ENCODE data around the gene ENOX1. TPM values are rescaled to one million over a fixed set of nuclear protein-coding genes. Genes with fewer than 3 reads are reported as not detected.

ENOX1 gene
- total RNA-seq, 1 donor from 2014 or later: 2.0 TPM

GRCh38 chr13:43763143-43763759, 23.5 kb downstream of the ENOX1 start:
- H3K9me3 Mint-ChIP-seq (ENCODE audit: low read depth): no peaks in the 10 kb centered on the region
- H3K4me1 Mint-ChIP-seq (ENCODE audit: low read depth): peaks cover 14% of the 10 kb centered on the region
- no peak overlapping the region for H3K27ac Mint-ChIP-seq (ENCODE audit: unreplicated experiment)
- no peak for DNase-seq (ENCODE audit: low spot score)
- no peak for TF ChIP-seq CTCF (IDR thresholded peaks at IDR 0.05)
- peaks cover 2% of the 10 kb centered on the region for H3K27me3 Mint-ChIP-seq (ENCODE audit: low read depth)
- H3K36me3 Mint-ChIP-seq (ENCODE audit: low read depth): no peaks in the 10 kb centered on the region
- H3K4me3 Mint-ChIP-seq (ENCODE audit: unreplicated experiment): no peak overlapping the region

GRCh38 chr13:43761616-43762315, 25.0 kb downstream of the ENOX1 start:
- no peaks in the 10 kb centered on the region for H3K9me3 Mint-ChIP-seq (ENCODE audit: low read depth)
- no peak for DNase-seq (ENCODE audit: low spot score)
- peaks cover 5% of the 10 kb centered on the region for H3K4me1 Mint-ChIP-seq (ENCODE audit: low read depth)
- no peak overlapping the region for H3K27ac Mint-ChIP-seq (ENCODE audit: unreplicated experiment)
- TF ChIP-seq CTCF (IDR thresholded peaks at IDR 0.05): no peak
- no peaks in the 10 kb centered on the region for H3K36me3 Mint-ChIP-seq (ENCODE audit: low read depth)
- H3K27me3 Mint-ChIP-seq (ENCODE audit: low read depth): peaks cover 2% of the 10 kb centered on the region
- H3K4me3 Mint-ChIP-seq (ENCODE audit: unreplicated experiment): no peak overlapping the region

- TF ChIP-seq CTCF (IDR thresholded peaks at IDR 0.05): no peak
- DNase-seq (ENCODE audit: low spot score): no peak
- no peaks in the 10 kb centered on the region for H3K9me3 Mint-ChIP-seq (ENCODE audit: low read depth)
- H3K4me3 Mint-ChIP-seq (ENCODE audit: unreplicated experiment): no peak overlapping the region
- H3K27me3 Mint-ChIP-seq (ENCODE audit: low read depth): peaks cover 1% of the 10 kb centered on the region
- H3K36me3 Mint-ChIP-seq (ENCODE audit: low read depth): no peaks in the 10 kb centered on the region
- no peak overlapping the region for H3K27ac Mint-ChIP-seq (ENCODE audit: unreplicated experiment)
- peaks cover 4% of the 10 kb centered on the region for H3K4me1 Mint-ChIP-seq (ENCODE audit: low read depth)
These were observed 26.5 kb downstream of the ENOX1 start for GRCh38 chr13:43760257-43760656.

DNA sequence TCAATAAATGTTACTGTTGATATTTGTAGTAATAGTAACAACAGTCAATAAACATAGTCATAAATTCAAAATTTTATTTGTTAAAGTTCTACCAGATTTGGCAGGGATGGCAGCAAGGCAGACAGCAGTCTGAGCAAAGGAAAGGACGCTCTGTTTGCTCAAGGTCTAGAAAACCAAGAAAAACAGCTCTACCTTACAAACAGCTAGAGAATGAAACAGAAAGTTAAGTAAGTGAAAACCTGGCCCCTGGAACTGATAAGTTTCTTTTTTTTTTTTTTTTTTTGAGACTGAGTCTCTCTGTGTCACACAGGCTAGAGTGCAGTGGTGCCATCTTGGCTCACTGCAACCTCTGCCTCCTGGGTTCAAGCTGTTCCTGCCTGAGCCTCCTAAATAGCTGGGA, 27.9 kb downstream of the ENOX1 start:
- Mint-ChIP-seq H3K36me3 (ENCODE audit: low read depth) (no peaks in the 10 kb centered on the region), H3K27ac (ENCODE audit: unreplicated experiment) (no peak overlapping the region), H3K4me1 (ENCODE audit: low read depth) (peaks cover 4% of the 10 kb centered on the region), H3K9me3 (ENCODE audit: low read depth) (no peaks in the 10 kb centered on the region), H3K4me3 (ENCODE audit: unreplicated experiment) (no peak overlapping the region), H3K27me3 (ENCODE audit: low read depth) (no peaks in the 10 kb centered on the region)
- no peak for TF ChIP-seq CTCF (IDR thresholded peaks at IDR 0.05)
- DNase-seq (ENCODE audit: low spot score): no peak

GRCh38 chr13:43757266-43757665, 29.5 kb downstream of the ENOX1 start:
- Mint-ChIP-seq H3K36me3 (ENCODE audit: low read depth) (no peaks in the 10 kb centered on the region), H3K27ac (ENCODE audit: unreplicated experiment) (no peak overlapping the region), H3K4me1 (ENCODE audit: low read depth) (peaks cover 7% of the 10 kb centered on the region), H3K27me3 (ENCODE audit: low read depth) (no peaks in the 10 kb centered on the region), H3K9me3 (ENCODE audit: low read depth) (no peaks in the 10 kb centered on the region), H3K4me3 (ENCODE audit: unreplicated experiment) (no peak overlapping the region)
- no peak for DNase-seq (ENCODE audit: low spot score)
- TF ChIP-seq CTCF (IDR thresholded peaks at IDR 0.05): no peak
